Adrenal gland (tissue), 12 donors: Measurements from ENCODE around the gene SPDYE1. TPM values are rescaled to one million over a fixed set of nuclear protein-coding genes. Genes with fewer than 3 reads are reported as not detected.
"Not testable (repeated sequence)": the region's sequence is repeated elsewhere in the genome, so short reads cannot be mapped to it uniquely, and the experiment has no call there.

Experiments used
- DNase-seq, 7 donors: peaks; one replicate each; pipeline ENCODE4 v3.0.0-alpha.2; 2019 to 2020
- H3K27ac ChIP-seq, 5 donors: fragments of 200-600 bp; sonication (generic) in 4 of 5; 1 replicate in 3 of 5; 2 replicates in 2 of 5; pipeline versions ENCODE4 v1.5.1 to v1.8.0; 2016 to 2020; ENCODE audit warnings: mild to moderate bottlenecking in 1 of 5
- H3K27me3 ChIP-seq: fragments of 200-600 bp; 2 replicates; pipeline ENCODE4 v1.8.0; 2021
- H3K36me3 ChIP-seq, 2 donors: fragments of 200-600 bp; replicated peaks in 1 of 2; 1 replicate in 1 of 2; 2 replicates in 1 of 2; pipeline versions ENCODE4 v1.5.1 to v1.8.0; 2018 to 2022
- H3K4me1 ChIP-seq, 2 donors: fragments of 200-600 bp; replicated peaks in 1 of 2; 1 replicate in 1 of 2; 2 replicates in 1 of 2; pipeline versions ENCODE4 v1.5.1 to v1.8.0; 2018 to 2021
- H3K4me3 ChIP-seq, 4 donors: fragments of 200-600 bp; sonication (generic) in 3 of 4; one replicate each; pipeline ENCODE4 v1.5.1; 2016 to 2018
- H3K9me3 ChIP-seq, 3 donors: fragments of 200-600 bp; sonication (generic) in 1 of 3; replicated peaks in 1 of 3; 1 replicate in 2 of 3; 2 replicates in 1 of 3; pipeline versions ENCODE4 v1.5.1 to v1.8.0; 2016 to 2021
- POLR2A ChIP-seq, 2 donors: fragments of 450-650 bp; IDR thresholded peaks; one replicate each; pipeline ENCODE4 v1.6.1; 2017; ENCODE audit warnings: antibody characterized with exemption in 2 of 2, mild to moderate bottlenecking in 2 of 2, moderate library complexity in 1 of 2
- whole genome bisulfite sequencing, 4 donors: extraction: QIAGEN DNeasy Blood & Tissue Kit in 2 of 4; methylation state at CpG; one replicate each; pipeline versions ENCODE4 v1.1.5 to v1.1.7; 2013 to 2017; 5-methylcytosine and 5-hydroxymethylcytosine counted together
- intact Hi-C, 2 donors: fragments of 100-400 bp; cut with DNase I; formaldehyde crosslinking; loops; one replicate each; pipeline versions ENCODE4 v1.14.1 to v1.15.0; 2022 to 2023
- polyA plus RNA-seq, 3 donors: library from polyadenylated mRNA; stranded (reverse); fragments of 200-250 nt in 2 of 3; fragments of 350-450 nt in 1 of 3; fragmentation: Illumina TruSeq in 1 of 3; extraction: RNeasy Lipid Tissue Mini Kit (QIAGEN cat#74804) in 1 of 3; gene quantifications; one replicate each; pipeline ENCODE4 v1.2.3, GENCODE V29; 2013 to 2014
- total RNA-seq, 9 donors: library from RNA; depleted of rRNA in 4 of 9; stranded (reverse); fragments of >200 nt in 4 of 9; fragments of 120-200 nt in 1 of 9; fragmentation: NEBNext Ultra II Directional in 1 of 9; extraction: Animal tissue kit (Norgen Biotek cat#: 25700) in 1 of 9; gene quantifications; one replicate each; pipeline versions ENCODE4 v1.1.0 to v1.2.4, GENCODE V29; 2013 to 2023
- TF ChIP-seq, protein P1 (sequence below), 6 experiments: fragments of 450-650 bp in 4 of 6; fragments of 200-600 bp in 2 of 6; sonication (generic) in 1 of 6; IDR thresholded peaks; 1 replicate in 5 of 6; 2 replicates in 1 of 6; pipeline versions ENCODE4 v1.5.1 to v1.8.0; 2016 to 2021; ENCODE audit warnings: antibody characterized with exemption in 6 of 6, mild to moderate bottlenecking in 2 of 6, moderate library complexity in 1 of 6
- donor health status: healthy with polysubstance abuse.
- donor health status: Bipolar disorder and iron deficiency.
- donor health status: DM: yes; HTN: yes; CAD: no.
- donor health status: DM: no; HTN: no; CAD: no.
- donor health status: DM: no; HTN: no; CAD: no.
- donor health status: DM: yes; HTN: yes; CAD: no.

SPDYE1 gene
- total and polyA plus RNA-seq, 12 donors = 0.06 to 0.19 TPM; not detected in 10

GRCh38 chr7:43956027-43956426 is 41.7 kb upstream of the SPDYE1 start:
- intact Hi-C loops = no loop called here
- Histone ChIP-seq H3K4me3 (no peak overlapping the region), H3K9me3 (no peaks in the 10 kb centered on the region), H3K4me1 (no peaks in the 10 kb centered on the region), H3K36me3 (peaks cover 0 to 24% of the 10 kb centered on the region in 2 donors), H3K27ac (no peak overlapping the region), H3K27me3 (no peaks in the 10 kb centered on the region)
- whole genome bisulfite sequencing, 4 donors = 73 to 82% (median 76%) methylated on average over 3 of the region's 3 CpGs
- DNase-seq = no peak
- TF ChIP-seq, protein P1, sequence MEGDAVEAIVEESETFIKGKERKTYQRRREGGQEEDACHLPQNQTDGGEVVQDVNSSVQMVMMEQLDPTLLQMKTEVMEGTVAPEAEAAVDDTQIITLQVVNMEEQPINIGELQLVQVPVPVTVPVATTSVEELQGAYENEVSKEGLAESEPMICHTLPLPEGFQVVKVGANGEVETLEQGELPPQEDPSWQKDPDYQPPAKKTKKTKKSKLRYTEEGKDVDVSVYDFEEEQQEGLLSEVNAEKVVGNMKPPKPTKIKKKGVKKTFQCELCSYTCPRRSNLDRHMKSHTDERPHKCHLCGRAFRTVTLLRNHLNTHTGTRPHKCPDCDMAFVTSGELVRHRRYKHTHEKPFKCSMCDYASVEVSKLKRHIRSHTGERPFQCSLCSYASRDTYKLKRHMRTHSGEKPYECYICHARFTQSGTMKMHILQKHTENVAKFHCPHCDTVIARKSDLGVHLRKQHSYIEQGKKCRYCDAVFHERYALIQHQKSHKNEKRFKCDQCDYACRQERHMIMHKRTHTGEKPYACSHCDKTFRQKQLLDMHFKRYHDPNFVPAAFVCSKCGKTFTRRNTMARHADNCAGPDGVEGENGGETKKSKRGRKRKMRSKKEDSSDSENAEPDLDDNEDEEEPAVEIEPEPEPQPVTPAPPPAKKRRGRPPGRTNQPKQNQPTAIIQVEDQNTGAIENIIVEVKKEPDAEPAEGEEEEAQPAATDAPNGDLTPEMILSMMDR (IDR thresholded peaks at IDR 0.05) = no peak
- TF ChIP-seq POLR2A (IDR thresholded peaks at IDR 0.05) = no peak

GRCh38 chr7:43960933-43961332 is 36.8 kb upstream of the SPDYE1 start:
- WGBS, 4 donors = 20 to 61% (median 41%) methylated on average over 1 of the region's 1 CpG
- Histone ChIP-seq H3K27ac (no peak overlapping the region), H3K9me3 (no peaks in the 10 kb centered on the region), H3K27me3 (no peaks in the 10 kb centered on the region), H3K4me3 (no peak overlapping the region), H3K4me1 (no peaks in the 10 kb centered on the region), H3K36me3 (no peaks in the 10 kb centered on the region)
- intact Hi-C loops = no loop called here
- no peak for DNase-seq
- no peak for TF ChIP-seq POLR2A (IDR thresholded peaks at IDR 0.05)
- TF ChIP-seq, protein P1 (IDR thresholded peaks at IDR 0.05) = no peak

GRCh38 chr7:43966392-43966791 is 31.3 kb upstream of the SPDYE1 start:
- intact Hi-C loops, H3K36me3 ChIP-seq, H3K27ac ChIP-seq, H3K4me1 ChIP-seq, H3K9me3 ChIP-seq, H3K27me3 ChIP-seq, DNase-seq, H3K4me3 ChIP-seq: not testable (repeated sequence)
- 87 to 100% (median 92%) methylated on average over 2 to 3 of the region's 3 CpGs for WGBS, 4 donors

- H3K4me1 ChIP-seq, DNase-seq, H3K4me3 ChIP-seq, H3K9me3 ChIP-seq, H3K27me3 ChIP-seq, intact Hi-C loops, H3K36me3 ChIP-seq, H3K27ac ChIP-seq: not testable (repeated sequence)
- WGBS, 4 donors = 78 to 100% (median 81%) methylated on average over 2 to 17 of the region's 20 CpGs
Measured at GRCh38 chr7:43968172-43969040, 29.3 kb upstream of the SPDYE1 start.

GRCh38 chr7:43969586-43969985 is 28.1 kb upstream of the SPDYE1 start:
- H3K27me3 ChIP-seq, H3K9me3 ChIP-seq, H3K4me1 ChIP-seq, H3K36me3 ChIP-seq, H3K27ac ChIP-seq, intact Hi-C loops, DNase-seq, H3K4me3 ChIP-seq: not testable (repeated sequence)
- 63 to 92% (median 86%) methylated on average over 1 to 10 of the region's 11 CpGs for WGBS, 4 donors

- DNase-seq = not testable (repeated sequence)
- WGBS, 4 donors = 93 to 96% methylated on average over 3 of the region's 5 CpGs; no CpG with 5 or more reads in 2 of the 4 donors
Measured at GRCh38 chr7:43970698-43971097, 27.0 kb upstream of the SPDYE1 start.

GRCh38 chr7:43974033-43974573 is 23.6 kb upstream of the SPDYE1 start:
- H3K27ac ChIP-seq, H3K36me3 ChIP-seq, DNase-seq, H3K4me3 ChIP-seq, intact Hi-C loops, H3K4me1 ChIP-seq, H3K9me3 ChIP-seq, H3K27me3 ChIP-seq: not testable (repeated sequence)
- WGBS, 4 donors = 79 to 92% (median 89%) methylated on average over 5 to 7 of the region's 8 CpGs

More at GRCh38 chr7:43970698-43971097, 27.0 kb upstream of the SPDYE1 start:
- intact Hi-C loops, H3K9me3 ChIP-seq, H3K4me1 ChIP-seq, H3K27me3 ChIP-seq, H3K36me3 ChIP-seq, H3K4me3 ChIP-seq, H3K27ac ChIP-seq: not testable (repeated sequence)

DNA sequence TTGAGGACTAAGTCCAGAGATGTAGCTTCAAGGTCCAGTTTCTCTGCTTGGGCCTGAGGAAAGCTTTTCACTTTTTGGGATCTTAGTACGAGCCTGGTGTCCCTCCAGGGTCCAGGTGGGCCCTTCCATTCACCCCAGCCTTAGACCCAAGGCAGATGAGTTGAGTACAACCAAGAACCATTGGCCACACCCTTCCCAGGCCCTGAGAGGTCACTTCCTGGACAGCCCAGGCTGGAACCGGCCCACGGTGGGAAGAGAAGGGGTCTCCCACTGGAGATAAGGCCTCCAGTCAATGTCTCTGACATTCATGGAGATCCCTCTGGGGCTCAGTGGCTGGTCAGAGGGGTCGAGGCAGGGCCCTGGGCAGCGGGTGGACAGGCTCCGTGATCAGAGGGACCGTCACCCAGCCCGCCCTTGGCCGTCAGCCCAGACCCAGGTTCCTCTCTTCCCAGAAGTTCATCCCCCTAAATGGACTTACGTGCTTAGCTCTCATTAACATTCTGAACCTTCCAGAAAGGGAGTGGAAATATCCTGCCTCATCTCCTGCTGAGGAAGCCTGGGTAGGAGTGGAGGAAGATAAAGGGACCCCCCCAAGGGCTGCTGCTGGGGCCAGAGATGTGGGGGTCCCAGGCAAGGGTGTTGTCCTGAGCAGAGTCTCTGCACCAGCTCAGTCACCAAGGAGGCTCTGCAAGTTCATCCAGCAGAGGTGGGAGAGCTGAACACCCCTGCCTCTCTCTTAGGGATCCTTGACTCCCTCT is 22.8 kb upstream of the SPDYE1 start:
- H3K36me3 ChIP-seq, H3K4me3 ChIP-seq, H3K27me3 ChIP-seq, H3K27ac ChIP-seq, H3K4me1 ChIP-seq, intact Hi-C loops, H3K9me3 ChIP-seq: not testable (repeated sequence)
- 81 to 99% (median 85%) methylated on average over 7 to 10 of the region's 10 CpGs for WGBS, 4 donors
- DNase-seq = peak in 2 of 7 donors; percentile 15 to 23
